HCT116 (cell line): ENCODE results near the gene TMCC1. TPM values are rescaled to one million over a fixed set of nuclear protein-coding genes. Genes with fewer than 3 reads are reported as not detected.

Experiments
- ATAC-seq: fragments of 200-7000 bp; cut with Tn5 transposase; 2 replicates; pipeline ENCODE4 v1.9.1; 2020; ENCODE audit warnings: mild to moderate bottlenecking, moderate library complexity
- BruUV-seq: library from RNA; stranded (reverse); fragments of 400-500 nt; replicated peaks from 2 replicates; lab custom pipeline; 2021; lab: Mats Ljungman, UMichigan
- CTCF ChIA-PET: fragments of 300-600 bp; sonication (Branson Sonifier 250); formaldehyde crosslinking; loops from one replicate; lab custom pipeline; 2021; ENCODE audit warnings: antibody characterized with exemption; lab: Charles Lee
- POLR2A ChIA-PET: fragments of 300-600, 350-600 bp; sonication (Branson Sonifier 250); formaldehyde crosslinking; loops from one replicate; lab custom pipeline; 2021; ENCODE audit warnings: antibody characterized with exemption; lab: Charles Lee
- RAD21 ChIA-PET, 2 experiments: fragments of 300-600 bp; sonication (Branson Sonifier 250); formaldehyde crosslinking; loops; one replicate each; lab custom pipeline; 2023; ENCODE audit warnings: low total read pairs in 2 of 2; ENCODE audit not compliant: uncharacterized antibody in 2 of 2, unreplicated experiment in 2 of 2, low non-redundant PET in 1 of 2; lab: Charles Lee
- DNase-seq: peaks from one replicate; pipeline ENCODE4 v3.0.0-alpha.2; 2010; ENCODE audit warnings: low read depth, low spot score
- H2AFZ ChIP-seq: fragments of 200-600 bp; shearing (Covaris generic), sonication (generic); 2 replicates; pipeline ENCODE4 v1.6.1; 2017; ENCODE audit warnings: low read depth, mixed run types, mixed read lengths, antibody characterized with exemption, low read length; ENCODE audit not compliant: poor library complexity, severe bottlenecking
- H3K27ac ChIP-seq: 2 replicates; pipeline ENCODE4 v1.5.1; 2012; ENCODE audit warnings: low read depth, low read length
- H3K27me3 ChIP-seq: fragments of 200-600 bp; sonication (generic); 2 replicates; pipeline ENCODE4 v1.6.1; 2016; ENCODE audit warnings: mixed run types, low read length, mixed read lengths; ENCODE audit not compliant: insufficient read depth
- H3K36me3 ChIP-seq, 2 experiments: fragments of 200-500 bp in 1 of 2; fragments of 200-600 bp in 1 of 2; sonication (Bioruptor generic) in 1 of 2; sonication (generic) in 1 of 2; 2 replicates each; pipeline versions ENCODE4 v1.5.1 to v1.6.1; 2014 to 2016; ENCODE audit warnings: low read length in 2 of 2, inconsistent platforms in 1 of 2, mixed read lengths in 1 of 2, mixed run types in 1 of 2; ENCODE audit not compliant: insufficient read depth in 2 of 2, control insufficient read depth in 1 of 2
- H3K4me1 ChIP-seq, 2 experiments: fragments of 200-600 bp in 1 of 2; sonication (generic) in 1 of 2; 2 replicates each; pipeline versions ENCODE4 v1.5.1 to v1.6.1; 2012 to 2017; ENCODE audit warnings: low read length in 2 of 2, inconsistent platforms in 1 of 2, mild to moderate bottlenecking in 1 of 2, mixed read lengths in 1 of 2, mixed run types in 1 of 2, moderate library complexity in 1 of 2; ENCODE audit not compliant: insufficient read depth in 2 of 2, control insufficient read depth in 1 of 2
- H3K4me2 ChIP-seq: fragments of 200-600 bp; sonication (generic); 2 replicates; pipeline ENCODE4 v1.6.1; 2017; ENCODE audit warnings: mixed run types, low read length, mixed read lengths
- H3K4me3 ChIP-seq, 2 experiments: fragments of 200-600 bp in 1 of 2; sonication (generic) in 1 of 2; replicated peaks in 1 of 2; 2 replicates each; pipeline ENCODE4 v1.5.1; 2011 to 2016; ENCODE audit warnings: low read length in 2 of 2, control low read depth in 1 of 2, low read depth in 1 of 2, mild to moderate bottlenecking in 1 of 2, mixed read lengths in 1 of 2, mixed run types in 1 of 2
- H3K79me2 ChIP-seq: fragments of 200-600 bp; sonication (generic); 2 replicates; pipeline ENCODE4 v1.6.1; 2017; ENCODE audit warnings: mild to moderate bottlenecking, mixed run types, low read length, moderate library complexity, mixed read lengths; ENCODE audit not compliant: insufficient read depth
- H3K9ac ChIP-seq: fragments of 200-600 bp; sonication (generic); 2 replicates; pipeline ENCODE4 v1.6.1; 2016; ENCODE audit warnings: low read length, mixed read lengths
- H3K9me2 ChIP-seq: fragments of 200-600 bp; sonication (generic), shearing (Covaris generic); 2 replicates; pipeline ENCODE4 v1.6.1; 2017; ENCODE audit warnings: mixed run types, mild to moderate bottlenecking, moderate library complexity; ENCODE audit not compliant: insufficient read depth
- H3K9me3 ChIP-seq, 2 experiments: fragments of 200-500 bp in 1 of 2; fragments of 200-600 bp in 1 of 2; sonication (Bioruptor generic) in 1 of 2; sonication (generic) in 1 of 2; 2 replicates each; pipeline ENCODE4 v1.6.1; 2014 to 2017; ENCODE audit warnings: low read length in 2 of 2, mixed read lengths in 2 of 2, inconsistent platforms in 1 of 2, low read depth in 1 of 2, mild to moderate bottlenecking in 1 of 2, mixed run types in 1 of 2, moderate library complexity in 1 of 2; ENCODE audit not compliant: control insufficient read depth in 1 of 2, insufficient read depth in 1 of 2
- H4K20me1 ChIP-seq: fragments of 200-600 bp; sonication (generic), shearing (Covaris generic); 2 replicates; pipeline ENCODE4 v1.6.1; 2017; ENCODE audit warnings: mixed run types, mild to moderate bottlenecking, moderate library complexity; ENCODE audit not compliant: insufficient read depth
- ATF3 ChIP-seq: IDR thresholded peaks from 2 replicates; pipeline ENCODE4 v1.6.1; 2012
- CBX3 ChIP-seq: IDR thresholded peaks from 2 replicates; pipeline ENCODE4 v1.6.1; 2012; ENCODE audit warnings: low read depth
- CEBPB ChIP-seq: IDR thresholded peaks from 2 replicates; pipeline ENCODE4 v1.6.1; 2012; ENCODE audit warnings: low read depth
- CTCF ChIP-seq, 3 experiments: fragments of 200-600 bp in 1 of 3; sonication (generic) in 1 of 3; IDR thresholded peaks in 2 of 3; conservative IDR thresholded peaks in 1 of 3; 2 replicates each; pipeline ENCODE4 v1.5.1; 2012 to 2017; ENCODE audit warnings: low read depth in 2 of 3, low read length in 2 of 3, antibody characterized with exemption in 1 of 3, borderline replicate concordance in 1 of 3, control low read depth in 1 of 3, mild to moderate bottlenecking in 1 of 3, mixed read lengths in 1 of 3, mixed run types in 1 of 3, moderate library complexity in 1 of 3; ENCODE audit not compliant: insufficient read depth in 1 of 3
- EGR1 ChIP-seq: IDR thresholded peaks from 2 replicates; pipeline ENCODE4 v1.6.1; 2012; ENCODE audit warnings: low read depth
- ELF1 ChIP-seq: IDR thresholded peaks from 2 replicates; pipeline ENCODE4 v1.6.1; 2012; ENCODE audit warnings: low read depth, borderline replicate concordance
- EZH2 ChIP-seq: fragments of 200-600 bp; sonication (generic); IDR thresholded peaks from 2 replicates; pipeline ENCODE4 v1.6.1; 2017; ENCODE audit warnings: antibody characterized with exemption, mixed run types
- EZH2phosphoT487 ChIP-seq: fragments of 200-600 bp; IDR thresholded peaks from 2 replicates; pipeline ENCODE4 v1.6.1; 2018; ENCODE audit warnings: antibody characterized with exemption, borderline replicate concordance
- FOSL1 ChIP-seq: IDR thresholded peaks from 2 replicates; pipeline ENCODE4 v1.6.1; 2012; ENCODE audit warnings: low read depth
- JUND ChIP-seq: IDR thresholded peaks from 2 replicates; pipeline ENCODE4 v1.6.1; 2012
- MAX ChIP-seq: IDR thresholded peaks from 2 replicates; pipeline ENCODE4 v1.6.1; 2012
- POLR2A ChIP-seq: IDR thresholded peaks from 2 replicates; pipeline ENCODE4 v1.7.0; 2011; ENCODE audit warnings: borderline replicate concordance; ENCODE audit not compliant: insufficient read depth, insufficient read length; ENCODE audit errors: extremely low read depth
- REST ChIP-seq: IDR thresholded peaks from 2 replicates; pipeline ENCODE4 v1.6.1; 2012; ENCODE audit warnings: low read depth
- SP1 ChIP-seq: IDR thresholded peaks from 2 replicates; pipeline ENCODE4 v1.6.1; 2012; ENCODE audit warnings: low read depth
- TCF7L2 ChIP-seq: IDR thresholded peaks from 2 replicates; pipeline ENCODE4 v1.7.0; 2011; ENCODE audit warnings: borderline replicate concordance, inconsistent platforms; ENCODE audit not compliant: insufficient read depth, insufficient read length; ENCODE audit errors: extremely low read depth
- YY1 ChIP-seq: IDR thresholded peaks from 2 replicates; pipeline ENCODE4 v1.6.1; 2011; ENCODE audit warnings: low read length, low read depth, moderate library complexity, mild to moderate bottlenecking; ENCODE audit not compliant: insufficient replicate concordance; ENCODE audit errors: extremely low read depth
- ZBTB33 ChIP-seq: IDR thresholded peaks from 2 replicates; pipeline ENCODE4 v1.6.1; 2011; ENCODE audit warnings: mild to moderate bottlenecking, low read length, moderate library complexity; ENCODE audit not compliant: insufficient replicate concordance; ENCODE audit errors: extremely low read depth
- ZFX ChIP-seq: fragments of 450-650 bp; IDR thresholded peaks from 2 replicates; pipeline ENCODE4 v1.6.1; 2017
- ZNF274 ChIP-seq: fragments of 200-500 bp; sonication (Bioruptor generic); IDR thresholded peaks from 2 replicates; pipeline ENCODE4 v1.6.1; 2014; ENCODE audit warnings: mild to moderate bottlenecking, low read depth, low read length, inconsistent platforms
- intact Hi-C: fragments of 100-400 bp; cut with micrococcal nuclease; formaldehyde crosslinking; loops from 2 replicates; pipeline ENCODE4 v1.10.0; 2022
- total RNA-seq: library from RNA; stranded (reverse); gene quantifications from one replicate; pipeline ENCODE4 v1.2.1, GENCODE V29; 2021; ENCODE audit not compliant: unreplicated experiment

The TMCC1 gene
- total RNA-seq, 1 experiment from 2014 or later, result 32.5 TPM

GRCh38 chr3:129632556-129632955, 261.0 kb downstream of the TMCC1 start:
- CTCF ChIA-PET, result interaction anchor here (1.0 kb wide), 1 partner anchor 142 kb away, joined by 3 read pairs; no protein-coding TSS in a partner anchor

More at GRCh38 chr3:129632556-129632955, 261.0 kb downstream of the TMCC1 start:
- H3K27me3 ChIP-seq, result no peaks in the 10 kb centered on the region
- no peak overlapping the region for H3K4me3 ChIP-seq
- H3K4me2 ChIP-seq, result no peak overlapping the region
- BruUV-seq, result no TSS peak
- no peak overlapping the region for H2AFZ ChIP-seq
- H3K9me3 ChIP-seq, result peaks cover 8 to 9% of the 10 kb centered on the region in 2 experiments; a peak in 2 of 4 replicates
- H3K9ac ChIP-seq, result no peak overlapping the region
- H3K79me2 ChIP-seq, result no peaks in the 10 kb centered on the region
- intact Hi-C loops, result no loop called here
- RAD21 ChIA-PET, result no interaction called here
- H3K36me3 ChIP-seq, result no peaks in the 10 kb centered on the region
- no peaks in the 10 kb centered on the region for H4K20me1 ChIP-seq
- DNase-seq (no peak), ATAC-seq (no peak)
- no peaks in the 10 kb centered on the region for H3K9me2 ChIP-seq
- TF ChIP-seq CTCF (IDR thresholded peaks at IDR 0.05 in 2 of 3, conservative IDR thresholded peaks at IDR 0.05 in 1 of 3; ENCODE audit: borderline replicate concordance in 1 of 3, insufficient read depth in 1 of 3, low read depth in 2 of 3, low read length in 2 of 3), result no peak
- no peak for TF ChIP-seq MAX
- TF ChIP-seq YY1, result no peak
- TF ChIP-seq POLR2A, result no peak
- TF ChIP-seq ATF3, result no peak
- TF ChIP-seq EZH2, result no peak
- no peak for TF ChIP-seq EZH2phosphoT487
- no peak for TF ChIP-seq REST
- TF ChIP-seq FOSL1, result no peak
- no peak for TF ChIP-seq ELF1
- no peak for TF ChIP-seq ZNF274
- no peak for TF ChIP-seq CEBPB
- no peak for TF ChIP-seq TCF7L2
- no peak for TF ChIP-seq JUND
- TF ChIP-seq ZBTB33, result no peak
- TF ChIP-seq ZFX, result no peak
- TF ChIP-seq EGR1, result no peak
- no peak for TF ChIP-seq CBX3
- no peak for TF ChIP-seq SP1
- H3K27ac ChIP-seq, result no peak overlapping the region
- POLR2A ChIA-PET, result no interaction called here
- H3K4me1 ChIP-seq, result peaks cover 2 to 23% of the 10 kb centered on the region in 2 experiments; a peak in 3 of 4 replicates
